Tibial artery (tissue), 4 donors: ENCODE data around the gene SPRN.
A peak's percentile ranks its signal among the peaks of the same experiment; 100 is the strongest.

ENCODE experiments used
- DNase-seq, 2 donors: peaks; one replicate each; pipeline ENCODE4 v3.0.0-alpha.2; 2019
- H3K27ac ChIP-seq, 2 donors: fragments of 200-600 bp; sonication (generic) in 1 of 2; 1 replicate in 1 of 2; 2 replicates in 1 of 2; pipeline ENCODE4 v1.5.1; 2018 to 2019; ENCODE audit warnings: mild to moderate bottlenecking in 1 of 2
- H3K27me3 ChIP-seq, 2 donors: fragments of 200-600 bp; sonication (generic) in 1 of 2; one replicate each; pipeline versions ENCODE4 v1.5.1 to v1.6.0; 2016 to 2019
- H3K36me3 ChIP-seq, 3 donors: fragments of 200-600 bp; sonication (generic) in 2 of 3; one replicate each; pipeline ENCODE4 v1.5.1; 2016 to 2019; ENCODE audit warnings: mild to moderate bottlenecking in 2 of 3
- H3K4me1 ChIP-seq, 4 donors: fragments of 200-600 bp; sonication (generic) in 2 of 4; 1 replicate in 3 of 4; 2 replicates in 1 of 4; pipeline ENCODE4 v1.5.1; 2016 to 2019
- H3K4me3 ChIP-seq, 2 donors: fragments of 200-600 bp; sonication (generic) in 1 of 2; 1 replicate in 1 of 2; 2 replicates in 1 of 2; pipeline ENCODE4 v1.5.1; 2018 to 2019; ENCODE audit warnings: mild to moderate bottlenecking in 2 of 2
- H3K9me3 ChIP-seq, 3 donors: fragments of 200-600 bp; sonication (generic) in 1 of 3; one replicate each; pipeline ENCODE4 v1.5.1; 2016 to 2019
- CTCF ChIP-seq, 2 experiments: fragments of 200-600 bp in 1 of 2; fragments of 450-650 bp in 1 of 2; IDR thresholded peaks; one replicate each; pipeline ENCODE4 v1.5.1; 2017 to 2019; ENCODE audit warnings: antibody characterized with exemption in 2 of 2, mild to moderate bottlenecking in 1 of 2, moderate library complexity in 1 of 2
- intact Hi-C: fragments of 100-400 bp; cut with DNase I; formaldehyde crosslinking; loops from one replicate; pipeline ENCODE4 v1.15.0; 2023; ENCODE audit warnings: low total_unique reads

Gene SPRN

GRCh38 chr10:133384071-133384470 lies 40.4 kb downstream of the SPRN start:
- Histone ChIP-seq H3K27me3 (no peaks in the 10 kb centered on the region), H3K4me1 (peaks cover 0 to 12% (median 9%) of the 10 kb centered on the region in 4 donors), H3K9me3 (no peaks in the 10 kb centered on the region), H3K4me3 (no peak overlapping the region), H3K36me3 (peaks cover 4 to 37% (median 14%) of the 10 kb centered on the region in 3 donors), H3K27ac (no peak overlapping the region)
- intact Hi-C loops = loop anchor here (5.0 kb wide), 1 partner anchor 77 kb away; the partner anchor contains the start of genes TUBGCP2 and ZNF511
- no peak for DNase-seq
- TF ChIP-seq CTCF (IDR thresholded peaks at IDR 0.05) = no peak

- Histone ChIP-seq H3K36me3 (peaks cover 4 to 32% (median 14%) of the 10 kb centered on the region in 3 donors), H3K27ac (no peak overlapping the region), H3K4me1 (peaks cover 0 to 12% (median 9%) of the 10 kb centered on the region in 4 donors), H3K9me3 (no peaks in the 10 kb centered on the region), H3K4me3 (no peak overlapping the region), H3K27me3 (no peaks in the 10 kb centered on the region)
- intact Hi-C loops = loop anchor here (5.0 kb wide), 1 partner anchor 76 kb away; the partner anchor contains the start of genes TUBGCP2 and ZNF511
- no peak for TF ChIP-seq CTCF (IDR thresholded peaks at IDR 0.05)
- DNase-seq = no peak
Observed at GRCh38 chr10:133383551-133383950, 40.9 kb downstream of the SPRN start.

GRCh38 chr10:133381036-133381435 lies 43.4 kb downstream of the SPRN start:
- no peak overlapping the region for H3K4me3 ChIP-seq
- no peak for TF ChIP-seq CTCF (IDR thresholded peaks at IDR 0.05)
- no peaks in the 10 kb centered on the region for H3K9me3 ChIP-seq
- H3K27me3 ChIP-seq = no peaks in the 10 kb centered on the region
- H3K27ac ChIP-seq = no peak overlapping the region
- peaks cover 0 to 22% (median 18%) of the 10 kb centered on the region in 4 donors for H3K4me1 ChIP-seq
- intact Hi-C loops = loop anchor here (5.0 kb wide), 1 partner anchor 74 kb away; the partner anchor contains the start of genes TUBGCP2 and ZNF511
- no peak for DNase-seq
- H3K36me3 ChIP-seq = peaks cover 4 to 28% (median 14%) of the 10 kb centered on the region in 3 donors

- Histone ChIP-seq H3K27ac (peak overlapping the region; percentile 64 to 77), H3K27me3 (no peaks in the 10 kb centered on the region), H3K4me1 (peaks cover 0 to 22% (median 18%) of the 10 kb centered on the region in 4 donors), H3K36me3 (peaks cover 4 to 23% (median 14%) of the 10 kb centered on the region in 3 donors), H3K4me3 (peak overlapping the region; percentile 81 to 96), H3K9me3 (no peaks in the 10 kb centered on the region)
- intact Hi-C loops = loop anchor here (5.0 kb wide), 2 partner anchors 73 to 118 kb away; partner anchors contain the start of genes TUBGCP2 and ZNF511
- no peak for DNase-seq
- no peak for TF ChIP-seq CTCF (IDR thresholded peaks at IDR 0.05)
Observed at GRCh38 chr10:133379801-133380666, 44.4 kb downstream of the SPRN start.

GRCh38 chr10:133379152-133379800 lies 45.1 kb downstream of the SPRN start, which contains the start of gene PAOX:
Gene PAOX, plus strand, starts transcription at chr10:133379262. Its CDS starts 55 bp downstream, at chr10:133379317.
- peak; percentile 57 to 83 for DNase-seq
- peak within 1 kb of the TSS; percentile 82 to 95 for H3K27ac ChIP-seq
- H3K36me3 ChIP-seq = peaks cover 4 to 15% (median 9%) of the 10 kb centered on the region in 3 donors
- H3K9me3 ChIP-seq = no peaks in the 10 kb centered on the region
- H3K27me3 ChIP-seq = no peaks in the 10 kb centered on the region
- H3K4me1 ChIP-seq = peaks cover 0 to 22% (median 18%) of the 10 kb centered on the region in 4 donors
- intact Hi-C loops = loop anchor here (5.0 kb wide), 1 partner anchor 117 kb away; no protein-coding TSS in a partner anchor
- peak within 1 kb of the TSS; percentile 81 to 96 for H3K4me3 ChIP-seq
- no peak for TF ChIP-seq CTCF (IDR thresholded peaks at IDR 0.05)
